Esophagus squamous epithelium (tissue), 5 donors: ENCODE measurements around the gene TCF21. TPM values are rescaled to one million over a fixed set of nuclear protein-coding genes. Genes with fewer than 3 reads are reported as not detected.

Experiments used
- DNase-seq: peaks from one replicate; lab custom pipeline; 2025; lab: John Stamatoyannopoulos, UW
- H3K27ac ChIP-seq, 4 donors: fragments of 200-600 bp; sonication (generic); one replicate each; pipeline ENCODE4 v1.5.1; 2016 to 2019; ENCODE audit warnings: mild to moderate bottlenecking in 1 of 4
- H3K27me3 ChIP-seq, 4 donors: fragments of 200-600 bp; sonication (generic); 1 replicate in 3 of 4; 2 replicates in 1 of 4; pipeline versions ENCODE4 v1.5.1 to v1.6.0; 2017 to 2021; ENCODE audit warnings: antibody characterized with exemption in 1 of 4
- H3K36me3 ChIP-seq, 3 donors: fragments of 200-600 bp; sonication (generic); one replicate each; pipeline ENCODE4 v1.5.1; 2016 to 2019
- H3K4me1 ChIP-seq, 3 donors: fragments of 200-600 bp; sonication (generic); one replicate each; pipeline ENCODE4 v1.5.1; 2017 to 2019
- H3K4me3 ChIP-seq, 4 donors: fragments of 200-600 bp; sonication (generic); 1 replicate in 3 of 4; 2 replicates in 1 of 4; pipeline ENCODE4 v1.5.1; 2016 to 2019; ENCODE audit warnings: mild to moderate bottlenecking in 2 of 4, moderate library complexity in 1 of 4
- H3K9me3 ChIP-seq, 3 donors: fragments of 200-600 bp; sonication (generic); one replicate each; pipeline ENCODE4 v1.5.1; 2016 to 2019
- POLR2A ChIP-seq, 4 donors: fragments of 450-650 bp; IDR thresholded peaks; one replicate each; pipeline ENCODE4 v1.6.1; 2017; ENCODE audit warnings: antibody characterized with exemption in 4 of 4, mild to moderate bottlenecking in 4 of 4, moderate library complexity in 3 of 4
- WGBS, 2 donors: methylation state at CpG; one replicate each; pipeline ENCODE4 v1.1.5; 2018; 5-methylcytosine and 5-hydroxymethylcytosine counted together
- intact Hi-C: fragments of 100-400 bp; cut with DNase I; formaldehyde crosslinking; loops from one replicate; pipeline ENCODE4 v1.15.0; 2022
- total RNA-seq, 4 donors: library from RNA; depleted of rRNA; stranded (reverse); fragments of >200 nt; gene quantifications; one replicate each; pipeline ENCODE4 v1.1.0, GENCODE V29; 2016
- TF ChIP-seq, protein P1 (sequence below), 6 experiments: fragments of 450-650 bp in 4 of 6; fragments of 200-600 bp in 2 of 6; sonication (generic) in 2 of 6; IDR thresholded peaks; one replicate each; pipeline ENCODE4 v1.5.1; 2016 to 2019; ENCODE audit warnings: antibody characterized with exemption in 6 of 6, mild to moderate bottlenecking in 4 of 6, moderate library complexity in 4 of 6
- donor health status: DM: yes; HTN: yes; CAD: no.

Gene TCF21
- total RNA-seq, 4 donors from 2014 or later, result 0.61 to 21.0 (median 4.1) TPM

DNA sequence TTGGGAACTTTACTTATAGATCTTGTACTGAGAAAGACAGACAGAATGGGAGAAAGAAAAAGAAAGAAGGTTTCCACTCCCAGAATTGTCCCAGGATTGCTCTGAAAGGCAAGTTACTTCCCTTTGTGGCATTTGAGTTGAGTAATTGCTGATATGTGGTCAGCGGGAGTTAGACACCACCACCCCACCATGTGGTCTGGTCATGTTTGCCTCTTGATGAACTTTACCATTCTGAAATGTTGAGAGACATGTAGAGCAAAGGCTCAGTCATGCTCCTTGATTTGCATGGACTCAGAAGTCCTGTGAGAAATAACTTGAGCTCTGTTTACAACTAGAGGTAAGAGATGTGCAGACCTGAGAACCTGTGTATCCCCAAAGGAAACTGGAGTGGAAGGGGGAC is 17.1 kb downstream of the TCF21 start:
- no peak overlapping the region for H3K4me3 ChIP-seq
- 40 to 67% methylated on average over 1 of the region's 1 CpG for WGBS, 2 donors
- no peaks in the 10 kb centered on the region for H3K9me3 ChIP-seq
- no peak for TF ChIP-seq POLR2A (IDR thresholded peaks at IDR 0.05)
- TF ChIP-seq, protein P1, sequence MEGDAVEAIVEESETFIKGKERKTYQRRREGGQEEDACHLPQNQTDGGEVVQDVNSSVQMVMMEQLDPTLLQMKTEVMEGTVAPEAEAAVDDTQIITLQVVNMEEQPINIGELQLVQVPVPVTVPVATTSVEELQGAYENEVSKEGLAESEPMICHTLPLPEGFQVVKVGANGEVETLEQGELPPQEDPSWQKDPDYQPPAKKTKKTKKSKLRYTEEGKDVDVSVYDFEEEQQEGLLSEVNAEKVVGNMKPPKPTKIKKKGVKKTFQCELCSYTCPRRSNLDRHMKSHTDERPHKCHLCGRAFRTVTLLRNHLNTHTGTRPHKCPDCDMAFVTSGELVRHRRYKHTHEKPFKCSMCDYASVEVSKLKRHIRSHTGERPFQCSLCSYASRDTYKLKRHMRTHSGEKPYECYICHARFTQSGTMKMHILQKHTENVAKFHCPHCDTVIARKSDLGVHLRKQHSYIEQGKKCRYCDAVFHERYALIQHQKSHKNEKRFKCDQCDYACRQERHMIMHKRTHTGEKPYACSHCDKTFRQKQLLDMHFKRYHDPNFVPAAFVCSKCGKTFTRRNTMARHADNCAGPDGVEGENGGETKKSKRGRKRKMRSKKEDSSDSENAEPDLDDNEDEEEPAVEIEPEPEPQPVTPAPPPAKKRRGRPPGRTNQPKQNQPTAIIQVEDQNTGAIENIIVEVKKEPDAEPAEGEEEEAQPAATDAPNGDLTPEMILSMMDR (IDR thresholded peaks at IDR 0.05), result no peak
- H3K4me1 ChIP-seq, result no peaks in the 10 kb centered on the region
- intact Hi-C loops, result no loop called here
- H3K36me3 ChIP-seq, result no peaks in the 10 kb centered on the region
- H3K27ac ChIP-seq, result no peak overlapping the region
- H3K27me3 ChIP-seq, result peaks cover 0 to 25% (median 0%) of the 10 kb centered on the region in 4 donors
- no peak for DNase-seq

DNA sequence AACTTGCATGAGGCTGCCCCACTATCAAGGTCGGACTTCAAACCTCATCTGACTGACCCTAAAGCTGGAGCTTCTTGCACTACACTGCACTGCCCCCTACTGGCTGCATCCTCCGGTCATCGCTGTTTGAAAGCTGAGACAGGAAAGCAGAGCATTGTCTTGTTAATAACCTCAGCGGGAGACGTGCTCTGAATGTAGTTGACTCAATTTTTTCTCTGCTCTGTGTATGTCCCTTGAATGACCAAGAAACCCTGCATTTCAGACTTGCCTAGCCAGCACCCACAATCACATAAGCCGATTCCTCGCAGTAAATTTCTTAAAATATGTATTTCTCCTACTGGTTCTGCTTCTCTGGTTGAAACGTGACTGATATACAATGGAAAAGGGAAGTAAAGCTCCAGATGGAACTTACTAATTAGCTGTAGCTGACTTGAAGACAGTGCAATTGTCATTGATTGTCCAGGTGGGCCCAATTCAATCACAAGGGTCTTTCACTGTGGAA is 27.8 kb downstream of the TCF21 start:
- peak overlapping the region in 1 of 4 donors; percentile 26 for H3K4me3 ChIP-seq
- H3K27me3 ChIP-seq, result no peaks in the 10 kb centered on the region
- H3K9me3 ChIP-seq, result no peaks in the 10 kb centered on the region
- no peaks in the 10 kb centered on the region for H3K36me3 ChIP-seq
- peak overlapping the region in 1 of 4 donors; percentile 39 for H3K27ac ChIP-seq
- intact Hi-C loops, result loop anchor here (5.0 kb wide), 1 partner anchor 349 kb away; no protein-coding TSS in a partner anchor
- H3K4me1 ChIP-seq, result peaks cover 0 to 19% (median 0%) of the 10 kb centered on the region in 3 donors
- TF ChIP-seq POLR2A (IDR thresholded peaks at IDR 0.05), result no peak
- TF ChIP-seq, protein P1 (IDR thresholded peaks at IDR 0.05), result peak; percentile 58 to 86 (median 83)
- 6 to 9% methylated on average over 8 of the region's 8 CpGs for WGBS, 2 donors
- DNase-seq, result peak; percentile 23

DNA sequence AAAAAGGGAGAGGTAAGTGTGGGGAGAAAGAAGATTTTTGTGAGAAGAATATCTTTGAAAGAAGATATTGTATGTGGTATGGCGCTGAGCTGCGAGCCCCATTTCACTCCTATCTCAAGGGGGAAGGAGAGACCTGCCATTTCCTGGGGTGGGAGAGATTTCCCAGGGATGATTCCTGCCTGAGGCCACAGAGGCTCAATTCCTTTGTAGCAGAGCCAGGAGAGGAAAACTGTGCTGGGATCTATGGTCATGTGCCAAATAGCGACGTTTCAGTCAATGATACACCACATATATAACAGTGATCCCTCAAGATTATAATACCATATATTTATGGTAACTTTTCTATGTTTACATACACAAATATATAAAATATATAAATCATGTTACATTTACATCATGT is 28.9 kb downstream of the TCF21 start:
- Histone ChIP-seq H3K4me3 (no peak overlapping the region), H3K9me3 (no peaks in the 10 kb centered on the region), H3K27me3 (peaks cover 0 to 2% (median 0%) of the 10 kb centered on the region in 4 donors), H3K36me3 (no peaks in the 10 kb centered on the region), H3K27ac (no peak overlapping the region), H3K4me1 (peaks cover 0 to 19% (median 0%) of the 10 kb centered on the region in 3 donors)
- intact Hi-C loops, result loop anchor here (5.0 kb wide), 1 partner anchor 350 kb away; no protein-coding TSS in a partner anchor
- no peak for TF ChIP-seq POLR2A (IDR thresholded peaks at IDR 0.05)
- TF ChIP-seq, protein P1 (IDR thresholded peaks at IDR 0.05), result no peak
- WGBS, 2 donors, result 76 to 79% methylated on average over 4 of the region's 4 CpGs
- no peak for DNase-seq

DNA sequence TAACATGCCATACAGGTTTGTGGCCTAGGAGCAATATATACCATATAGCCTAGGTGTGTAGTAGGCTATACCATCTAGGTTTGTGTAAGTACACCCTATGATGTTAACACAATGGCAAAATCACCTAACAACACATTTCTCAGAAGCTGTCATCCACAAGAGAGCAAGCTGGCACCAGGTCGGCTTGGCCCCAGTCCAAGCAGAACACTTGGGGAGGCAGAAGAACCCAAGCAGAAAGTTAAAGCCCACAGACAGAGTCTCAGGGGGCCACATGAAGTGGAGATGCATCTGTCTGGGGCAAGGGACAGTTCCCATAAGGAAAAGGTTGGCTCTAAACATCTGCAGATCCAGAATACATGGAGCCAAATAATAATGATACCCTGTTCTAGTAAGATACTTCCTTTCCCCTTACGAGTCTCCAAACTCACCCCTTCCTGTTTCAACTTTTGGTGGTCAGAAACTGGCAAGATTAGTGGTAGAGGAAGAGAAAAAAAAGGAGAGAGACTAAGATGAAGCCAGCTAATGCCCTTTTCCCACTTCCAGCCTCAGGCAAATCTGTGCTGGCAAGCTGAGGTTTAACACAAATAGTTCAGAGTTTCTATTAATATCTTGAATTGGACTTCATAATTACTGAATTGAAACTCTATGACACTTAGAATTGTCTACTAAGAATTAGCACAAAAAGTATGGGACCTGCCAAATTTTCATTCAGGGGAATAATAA is 29.5 kb downstream of the TCF21 start:
- H3K9me3 ChIP-seq, result no peaks in the 10 kb centered on the region
- no peak for DNase-seq
- WGBS, 2 donors, result 33 to 45% methylated on average over 2 of the region's 2 CpGs
- H3K4me3 ChIP-seq, result no peak overlapping the region
- peaks cover 0 to 19% (median 0%) of the 10 kb centered on the region in 3 donors for H3K4me1 ChIP-seq
- intact Hi-C loops, result loop anchor here (5.0 kb wide), 1 partner anchor 351 kb away; no protein-coding TSS in a partner anchor
- H3K27me3 ChIP-seq, result peaks cover 0 to 7% (median 0%) of the 10 kb centered on the region in 4 donors
- peak overlapping the region in 1 of 4 donors; percentile 3 for H3K27ac ChIP-seq
- H3K36me3 ChIP-seq, result no peaks in the 10 kb centered on the region
- TF ChIP-seq POLR2A (IDR thresholded peaks at IDR 0.05), result no peak
- TF ChIP-seq, protein P1 (IDR thresholded peaks at IDR 0.05), result no peak

DNA sequence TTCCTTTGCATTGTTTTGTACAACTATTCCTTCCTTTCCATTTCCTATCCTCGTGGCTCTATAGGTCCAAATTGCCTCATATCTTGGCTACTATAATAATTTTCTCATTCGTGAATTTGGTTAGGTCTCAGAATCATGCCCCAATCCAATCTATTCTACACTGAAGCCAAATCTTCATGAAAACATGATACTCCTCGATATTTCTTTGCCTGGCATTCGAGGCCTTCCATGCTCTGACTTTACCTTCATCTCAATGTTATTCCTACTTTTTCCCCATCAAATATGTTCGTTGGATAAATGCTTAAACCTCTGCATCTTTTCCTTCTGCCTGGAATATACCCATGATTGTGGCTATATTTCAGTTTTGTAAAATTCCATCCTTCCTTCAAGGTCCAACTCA is 30.4 kb downstream of the TCF21 start:
- TF ChIP-seq, protein P1 (IDR thresholded peaks at IDR 0.05), result no peak
- no peak for TF ChIP-seq POLR2A (IDR thresholded peaks at IDR 0.05)
- H3K4me3 ChIP-seq, result no peak overlapping the region
- no peak for DNase-seq
- no peaks in the 10 kb centered on the region for H3K36me3 ChIP-seq
- no peaks in the 10 kb centered on the region for H3K9me3 ChIP-seq
- peaks cover 0 to 19% (median 0%) of the 10 kb centered on the region in 3 donors for H3K4me1 ChIP-seq
- intact Hi-C loops, result loop anchor here (5.0 kb wide), 1 partner anchor 352 kb away; no protein-coding TSS in a partner anchor
- no peak overlapping the region for H3K27ac ChIP-seq
- peaks cover 0 to 7% (median 0%) of the 10 kb centered on the region in 4 donors for H3K27me3 ChIP-seq
- WGBS, 2 donors, result 68 to 72% methylated on average over 5 of the region's 5 CpGs
